Measurements from ENCODE around the gene HES4.
"Not testable (repeated sequence)": the region's sequence is repeated elsewhere in the genome, so short reads cannot be mapped to it uniquely, and the experiment has no call there.

The HES4 gene

DNA sequence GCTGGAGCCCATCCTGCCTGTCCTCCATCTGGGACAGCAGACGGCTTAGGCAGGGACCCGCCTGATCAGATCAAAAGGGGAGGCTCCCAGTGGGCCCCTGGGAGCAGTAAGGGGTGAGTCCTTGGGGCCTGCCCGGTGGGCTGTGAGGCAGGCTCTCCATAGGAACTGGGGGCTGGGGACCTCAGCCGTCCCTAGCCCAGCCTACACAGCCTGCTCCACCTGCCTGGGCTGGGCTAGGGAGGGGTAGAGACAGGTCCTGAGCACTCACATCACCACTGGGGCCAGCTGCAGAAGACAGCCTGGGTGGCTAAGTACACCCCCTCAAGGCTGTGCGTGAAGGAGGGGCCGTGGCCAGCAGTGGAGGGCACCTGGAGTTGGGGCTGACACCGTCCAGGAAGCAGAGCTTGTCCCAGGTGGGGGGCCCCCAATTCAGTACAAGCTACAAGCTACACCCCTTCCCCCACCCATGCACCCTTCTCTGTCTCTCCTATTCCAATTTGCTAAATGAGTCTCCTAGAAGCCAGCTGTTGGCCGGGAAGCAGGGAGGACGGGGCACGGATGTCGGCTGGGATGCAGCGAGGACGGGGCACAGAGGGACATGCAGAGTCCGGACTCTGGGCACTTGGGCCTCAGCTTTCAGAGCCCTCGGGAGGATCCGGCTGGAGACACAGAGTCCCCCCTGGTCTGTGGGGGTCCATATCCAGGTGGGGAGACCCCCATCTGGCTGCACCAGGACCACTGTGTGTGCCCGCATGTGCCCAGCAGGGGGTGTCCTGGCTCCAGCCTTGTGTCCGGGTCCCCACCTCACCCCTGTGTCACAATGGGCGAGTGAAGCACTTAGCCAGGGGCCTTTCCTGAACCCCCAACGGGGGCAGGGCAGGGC lies 15.1 kb upstream of the HES4 start:
- DNase-seq = no peak

DNA sequence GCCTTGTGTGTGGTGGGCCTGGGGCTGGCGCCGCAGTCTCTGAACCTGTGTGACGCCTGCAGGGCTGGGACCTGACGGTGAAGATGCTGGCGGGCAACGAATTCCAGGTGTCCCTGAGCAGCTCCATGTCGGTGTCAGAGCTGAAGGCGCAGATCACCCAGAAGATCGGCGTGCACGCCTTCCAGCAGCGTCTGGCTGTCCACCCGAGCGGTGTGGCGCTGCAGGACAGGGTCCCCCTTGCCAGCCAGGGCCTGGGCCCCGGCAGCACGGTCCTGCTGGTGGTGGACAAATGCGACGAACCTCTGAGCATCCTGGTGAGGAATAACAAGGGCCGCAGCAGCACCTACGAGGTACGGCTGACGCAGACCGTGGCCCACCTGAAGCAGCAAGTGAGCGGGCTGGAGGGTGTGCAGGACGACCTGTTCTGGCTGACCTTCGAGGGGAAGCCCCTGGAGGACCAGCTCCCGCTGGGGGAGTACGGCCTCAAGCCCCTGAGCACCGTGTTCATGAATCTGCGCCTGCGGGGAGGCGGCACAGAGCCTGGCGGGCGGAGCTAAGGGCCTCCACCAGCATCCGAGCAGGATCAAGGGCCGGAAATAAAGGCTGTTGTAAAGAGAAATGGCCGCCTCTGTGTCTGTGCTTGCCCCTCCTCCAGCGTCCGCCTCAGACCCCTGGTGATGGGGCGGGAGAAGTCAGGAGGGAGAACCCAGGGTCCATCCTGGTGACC lies 14.2 kb upstream of the HES4 start:
- no peak for DNase-seq

DNA sequence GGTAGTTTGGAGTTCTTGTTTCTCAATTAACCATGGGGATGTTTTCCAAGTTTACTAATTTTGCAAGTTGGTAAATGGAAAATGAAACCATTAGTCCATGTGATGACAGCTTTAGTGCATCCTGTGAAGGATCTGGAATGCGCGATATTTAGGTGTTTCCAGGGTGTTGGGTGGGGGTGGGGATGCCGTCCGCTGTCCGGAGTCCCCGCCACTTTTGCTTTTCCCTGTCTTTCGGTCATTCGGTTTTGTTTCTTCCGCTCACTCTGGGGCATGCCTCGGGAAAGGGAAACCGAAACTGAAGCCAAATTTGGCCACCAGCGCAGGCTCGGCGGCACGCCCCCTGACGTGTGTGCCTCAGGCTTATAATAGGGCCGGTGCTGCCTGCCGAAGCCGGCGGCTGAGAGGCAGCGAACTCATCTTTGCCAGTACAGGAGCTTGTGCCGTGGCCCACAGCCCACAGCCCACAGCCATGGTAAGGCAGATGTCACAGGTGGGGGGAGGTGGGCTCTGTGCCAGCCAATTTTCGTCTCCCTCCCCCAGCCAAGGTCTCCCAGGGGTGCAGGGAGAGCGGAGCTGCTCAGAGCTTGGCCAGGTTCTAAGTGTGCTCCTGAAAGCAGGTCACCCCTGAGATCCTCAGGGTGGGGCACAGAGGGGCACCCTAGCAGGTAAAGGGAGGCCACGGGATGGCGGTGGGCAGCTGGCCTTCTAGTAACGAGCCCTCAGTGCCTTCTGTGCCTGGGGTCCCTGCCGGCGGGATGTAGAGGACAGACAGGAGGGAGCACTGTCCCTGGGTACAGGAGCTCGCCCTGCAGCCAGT lies 13.4 kb upstream of the HES4 start, which contains the start of gene ISG15:
Gene ISG15, plus strand, starts transcription at position 393 of the 817 bp plus-strand sequence. Its CDS starts 77 bp downstream, at position 470.
- no peak for DNase-seq

DNA sequence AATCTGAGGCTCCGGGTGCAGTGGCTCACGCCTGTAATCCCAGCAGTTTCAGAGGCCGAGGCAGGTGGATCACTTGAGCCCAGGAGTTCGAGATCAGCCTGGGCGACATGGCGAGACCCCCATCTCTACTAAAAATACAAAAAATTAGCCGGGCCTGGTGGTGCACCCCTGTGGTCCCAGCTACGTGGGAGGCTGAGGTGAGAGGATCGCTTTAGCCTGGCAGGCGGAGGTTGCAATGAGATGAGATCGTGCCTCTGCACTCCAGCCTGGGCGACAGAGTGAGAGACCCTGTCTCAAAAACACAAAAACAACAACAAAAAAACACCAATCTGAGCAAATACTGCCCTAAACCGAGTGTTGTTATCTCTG lies 12.8 kb upstream of the HES4 start:
- DNase-seq = not testable (repeated sequence)

DNA sequence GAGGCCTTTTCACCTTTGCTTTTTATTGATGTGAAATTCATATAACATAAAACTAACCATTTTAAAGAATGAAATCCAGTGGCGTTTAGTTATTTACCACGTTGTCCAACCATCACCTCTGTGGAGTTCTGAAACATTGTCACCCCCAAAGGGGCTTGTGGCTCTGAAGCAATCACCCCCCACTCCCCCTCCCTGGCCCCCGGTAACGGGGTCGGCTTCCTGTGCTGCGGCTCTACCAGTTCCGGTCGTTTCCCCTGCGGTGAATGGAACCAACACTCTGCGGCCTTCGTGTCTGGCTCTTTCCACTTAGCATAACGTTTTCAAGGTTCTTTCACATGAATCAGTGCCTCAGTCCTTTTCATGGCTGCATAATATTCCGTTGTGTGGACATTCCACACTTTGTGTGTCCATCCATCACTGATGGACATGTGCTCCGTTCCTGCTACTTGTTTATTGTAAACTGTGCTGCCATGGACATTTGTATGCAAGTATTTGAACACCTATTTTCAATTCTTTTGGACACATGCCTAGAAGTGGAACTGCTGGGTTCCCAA lies 11.6 kb upstream of the HES4 start:
- no peak for DNase-seq

DNA sequence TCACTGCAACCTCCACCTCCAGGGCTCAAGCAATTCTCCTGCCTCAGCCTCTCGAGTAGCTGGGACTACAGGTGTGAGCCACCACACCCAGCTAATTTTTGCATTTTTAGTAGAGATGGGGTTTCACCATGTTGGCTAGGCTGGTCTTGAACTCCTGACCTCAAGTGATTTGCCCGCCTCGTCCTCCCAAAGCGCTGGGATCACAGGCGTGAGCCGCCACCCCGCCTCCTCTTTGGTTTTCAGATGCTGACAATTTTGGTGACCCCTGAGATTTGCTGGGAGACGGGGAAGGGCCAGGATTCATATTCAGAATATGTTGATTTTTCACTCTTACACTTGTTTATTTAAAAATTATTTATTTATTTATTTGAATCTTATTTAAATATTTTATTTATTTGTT lies 10.2 kb upstream of the HES4 start:
- DNase-seq = not testable (repeated sequence)

DNA sequence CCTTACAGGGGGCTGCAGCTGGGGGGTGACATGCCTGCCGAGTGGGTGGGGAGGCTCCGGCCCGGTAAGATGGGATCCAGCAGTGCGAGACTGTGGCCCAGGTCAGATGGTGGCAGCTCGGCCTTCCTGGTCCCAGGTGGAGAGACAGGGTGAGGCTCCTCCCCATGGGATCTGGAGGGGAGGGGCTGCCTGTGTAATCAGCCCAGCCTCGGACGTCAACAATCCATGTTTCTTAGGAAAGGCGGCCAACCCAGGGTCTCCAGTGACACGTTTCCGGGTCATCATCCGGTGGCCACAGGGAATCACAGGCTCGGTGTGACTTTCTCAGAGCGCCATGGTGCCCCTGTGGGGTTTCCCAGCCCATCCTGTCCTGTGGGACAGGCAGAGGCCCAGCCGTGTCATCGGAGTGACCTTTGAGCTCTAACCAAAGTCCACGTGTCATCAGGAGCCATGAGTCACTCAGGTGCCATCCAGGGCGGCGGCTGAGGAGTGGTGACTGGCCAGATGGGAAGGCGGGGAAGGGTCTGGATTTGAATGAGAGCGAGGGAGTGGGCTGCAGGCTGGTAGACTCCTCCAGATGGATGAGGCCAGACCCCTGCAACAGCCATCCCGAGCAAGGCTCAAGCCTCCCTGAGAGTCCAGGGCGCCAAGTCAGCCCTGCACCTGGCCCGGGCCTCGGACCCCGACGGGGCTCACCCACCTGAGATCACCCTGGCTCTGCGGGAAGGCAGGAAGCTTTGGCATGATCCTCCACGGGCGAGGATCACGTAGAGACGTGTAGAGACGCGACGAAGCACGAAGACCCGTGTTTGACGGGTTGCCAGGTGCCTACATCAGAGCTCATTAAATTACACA lies 6.6 kb upstream of the HES4 start:
- DNase-seq = no peak

DNA sequence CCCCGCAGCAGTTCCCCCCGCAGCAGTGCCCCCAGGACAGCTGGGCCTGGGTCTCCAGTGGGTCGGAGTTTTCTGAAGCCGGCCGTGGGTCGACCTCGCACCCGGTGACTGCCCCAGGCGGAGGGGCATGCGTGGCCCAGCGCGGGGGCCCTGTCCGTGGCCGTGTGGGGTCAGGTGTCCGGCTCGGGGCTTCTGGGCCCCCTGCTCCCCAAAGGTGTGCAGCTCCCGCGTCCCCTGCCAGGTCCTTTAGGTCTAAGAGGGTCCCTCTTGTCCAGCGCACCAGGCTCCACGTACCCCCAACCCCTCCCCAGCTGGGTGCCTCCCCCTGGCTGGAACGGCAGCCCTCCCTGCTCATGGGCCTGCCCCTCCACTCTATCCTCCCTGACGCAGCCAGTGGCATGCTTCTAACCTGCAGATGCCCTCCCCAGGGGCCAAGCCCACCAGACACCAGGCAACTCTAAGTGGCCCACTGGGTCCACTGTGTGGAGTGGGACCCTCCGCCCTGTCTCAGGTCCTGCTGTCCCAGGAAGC lies 5.9 kb upstream of the HES4 start:
- no peak for DNase-seq

DNA sequence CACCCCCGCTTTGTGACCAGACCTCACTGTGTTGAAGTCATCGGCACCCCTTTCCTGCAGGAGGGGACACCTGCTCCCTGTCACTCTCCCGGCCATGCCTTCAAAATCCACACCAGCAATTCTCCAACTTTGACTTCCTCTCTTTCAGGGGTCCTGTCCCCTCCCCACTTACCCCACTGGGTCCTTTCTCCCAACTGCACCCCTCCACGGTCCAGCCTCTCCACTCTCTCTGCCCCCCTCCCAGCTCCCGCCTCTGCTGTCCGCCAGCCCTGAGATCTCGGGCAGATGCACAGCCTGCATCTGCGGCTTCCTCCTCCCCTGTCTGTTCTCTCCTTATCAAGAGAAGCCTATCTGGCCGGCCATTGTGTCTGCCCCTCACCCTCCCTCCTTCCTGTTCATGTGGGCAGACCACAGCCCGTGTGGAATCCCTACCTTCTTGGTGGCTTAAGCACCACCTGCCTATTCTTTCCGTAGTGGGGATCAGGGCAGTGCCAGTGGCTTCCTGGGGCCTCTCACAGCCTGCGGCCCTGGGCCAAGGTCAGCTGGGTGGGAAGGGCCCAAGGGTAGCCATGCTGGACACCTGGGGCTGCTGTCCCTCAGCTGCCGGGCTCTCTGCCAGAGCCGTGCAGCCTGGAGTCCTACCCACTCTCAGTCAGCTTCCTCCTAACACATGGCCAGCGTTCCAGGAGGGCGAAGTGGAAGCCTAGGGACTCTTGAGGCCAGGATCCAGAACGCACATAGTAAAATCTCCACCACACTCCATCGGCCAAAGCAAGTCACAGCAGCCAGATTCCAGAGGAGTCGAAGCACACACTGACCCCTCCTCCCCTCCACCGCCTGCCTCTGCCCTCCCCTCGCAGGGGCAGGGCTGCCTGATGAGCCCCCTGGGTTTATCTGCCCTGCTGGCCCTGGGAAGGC lies 5.1 kb upstream of the HES4 start:
- no peak for DNase-seq

DNA sequence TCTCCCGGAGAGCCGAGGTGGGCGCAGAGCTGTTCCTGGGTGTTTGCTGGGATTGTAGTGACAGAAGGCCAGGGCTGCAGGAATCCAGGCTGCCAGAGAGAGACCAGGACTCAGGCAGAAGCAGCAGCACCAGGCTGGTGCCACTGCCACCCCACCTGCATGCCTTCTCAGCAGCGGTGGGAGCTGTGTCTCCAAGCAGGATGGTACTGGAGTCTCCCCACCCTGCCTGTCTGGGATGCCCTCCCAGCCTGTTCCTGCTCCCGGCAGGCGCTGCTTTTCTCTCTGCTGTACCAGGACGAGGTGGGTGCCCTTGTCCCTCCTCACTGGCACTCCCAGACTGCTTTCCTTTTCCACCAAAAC lies 4.5 kb upstream of the HES4 start:
- DNase-seq = no peak

DNA sequence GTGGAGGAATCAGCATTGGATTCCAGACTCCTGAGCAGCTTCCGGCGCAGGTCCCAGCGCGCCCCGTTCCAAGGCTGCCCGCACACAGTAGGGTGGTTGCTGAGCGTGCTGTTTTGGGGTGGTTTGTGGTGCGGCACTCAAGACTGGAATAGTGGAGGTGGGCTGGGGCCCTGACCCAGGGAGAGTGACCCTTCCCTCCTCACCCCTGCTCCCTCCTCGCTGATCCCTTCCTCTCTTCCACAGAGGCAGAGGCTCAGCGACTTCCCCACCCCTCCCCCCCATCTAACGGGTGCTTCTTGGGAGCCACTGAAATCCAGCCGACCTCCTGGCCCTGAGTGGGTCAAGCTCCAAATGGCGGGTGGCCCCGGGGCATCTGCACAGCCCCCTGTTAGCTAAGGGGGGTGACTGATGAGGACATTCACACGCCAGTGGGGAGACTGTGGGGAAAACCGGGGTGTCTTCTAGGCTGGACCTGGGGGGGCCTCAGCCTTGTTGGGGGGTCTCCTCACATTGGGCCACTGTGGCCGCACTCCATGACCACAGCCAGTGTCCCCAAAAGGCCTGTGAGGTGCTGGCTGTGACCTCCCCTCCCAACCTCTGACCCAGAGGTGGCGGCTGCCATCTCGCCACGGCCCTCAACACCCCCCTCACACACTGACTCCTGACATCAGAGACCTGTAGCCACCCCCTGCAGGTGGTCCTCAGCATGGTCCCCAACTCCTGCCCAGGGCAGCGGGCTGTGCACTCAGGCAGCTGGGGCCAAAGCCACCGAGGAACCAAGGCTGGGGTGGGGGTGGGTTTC lies 3.9 kb upstream of the HES4 start:
- DNase-seq = no peak

DNA sequence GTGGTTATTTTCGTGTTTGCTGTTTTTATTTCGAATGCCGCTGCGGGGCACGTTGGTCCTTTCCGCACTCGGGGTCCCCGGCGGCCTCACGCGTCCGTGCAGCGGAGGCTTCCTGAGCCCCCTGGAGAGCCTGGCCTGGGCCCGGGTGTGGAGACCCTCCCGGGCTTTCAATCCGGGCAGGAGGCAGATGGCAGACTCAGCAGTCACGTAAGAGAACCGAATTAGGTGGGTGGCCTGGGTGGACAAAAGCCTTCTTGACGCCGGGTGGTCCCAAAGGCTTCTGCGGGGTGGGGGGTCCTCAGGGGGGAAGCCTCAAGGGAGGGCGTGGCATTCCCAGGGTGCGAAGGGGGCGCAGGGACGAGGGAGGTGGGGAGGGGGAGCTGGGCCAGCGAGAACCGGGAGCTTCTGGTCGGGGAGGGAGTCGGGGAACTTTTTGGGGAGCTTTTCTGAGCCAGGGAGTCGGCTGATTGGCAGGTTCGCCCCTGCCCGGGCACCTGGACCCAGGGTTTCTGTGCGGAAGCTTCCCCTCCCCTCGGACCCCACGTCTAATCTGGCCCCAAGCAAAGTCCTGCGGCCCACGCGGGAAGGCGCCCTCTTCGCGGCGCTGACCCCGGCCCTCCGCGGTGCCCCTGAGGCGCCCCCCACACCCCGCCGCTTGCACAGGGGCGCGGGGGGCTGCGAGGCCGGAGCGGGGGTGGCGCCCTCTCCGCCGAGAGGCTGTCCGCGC lies 1.3 kb upstream of the HES4 start:
- DNase-seq = no peak

DNA sequence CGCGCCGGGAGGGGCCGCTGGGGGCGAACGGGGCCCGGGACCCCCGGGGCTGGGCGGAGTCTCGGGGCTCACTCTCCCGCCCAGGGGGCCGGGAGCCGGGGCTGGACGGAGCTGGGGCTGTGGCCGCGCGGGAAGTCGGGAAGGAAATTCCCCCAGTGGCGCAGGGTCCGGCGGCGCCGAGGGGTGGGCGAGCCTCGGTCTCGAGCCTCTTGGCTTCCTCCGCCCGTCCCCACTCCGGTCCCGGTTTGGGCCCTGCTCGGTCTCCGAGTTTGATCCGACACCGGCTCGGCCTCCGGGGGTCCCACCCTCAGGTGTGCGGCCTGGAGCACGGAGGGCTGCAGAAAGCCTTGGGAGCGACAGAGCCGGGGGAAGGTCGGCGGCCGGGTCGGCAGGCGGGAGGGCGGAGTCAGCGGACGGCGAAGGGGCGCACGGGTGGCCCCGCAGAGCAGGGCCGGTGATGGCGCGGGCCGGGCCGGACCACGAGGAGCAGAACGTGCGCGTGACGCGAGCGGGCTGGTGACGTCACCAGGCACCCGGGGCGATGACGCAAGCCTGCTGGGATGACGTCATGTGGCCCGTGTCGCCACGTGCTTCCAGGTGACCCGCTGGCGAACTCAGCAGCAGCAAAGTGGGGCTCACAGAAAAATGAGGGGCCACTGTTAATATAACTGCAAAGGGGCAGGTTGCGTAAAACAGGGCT lies 610 bp upstream of the HES4 start:
- DNase-seq = no peak

DNA sequence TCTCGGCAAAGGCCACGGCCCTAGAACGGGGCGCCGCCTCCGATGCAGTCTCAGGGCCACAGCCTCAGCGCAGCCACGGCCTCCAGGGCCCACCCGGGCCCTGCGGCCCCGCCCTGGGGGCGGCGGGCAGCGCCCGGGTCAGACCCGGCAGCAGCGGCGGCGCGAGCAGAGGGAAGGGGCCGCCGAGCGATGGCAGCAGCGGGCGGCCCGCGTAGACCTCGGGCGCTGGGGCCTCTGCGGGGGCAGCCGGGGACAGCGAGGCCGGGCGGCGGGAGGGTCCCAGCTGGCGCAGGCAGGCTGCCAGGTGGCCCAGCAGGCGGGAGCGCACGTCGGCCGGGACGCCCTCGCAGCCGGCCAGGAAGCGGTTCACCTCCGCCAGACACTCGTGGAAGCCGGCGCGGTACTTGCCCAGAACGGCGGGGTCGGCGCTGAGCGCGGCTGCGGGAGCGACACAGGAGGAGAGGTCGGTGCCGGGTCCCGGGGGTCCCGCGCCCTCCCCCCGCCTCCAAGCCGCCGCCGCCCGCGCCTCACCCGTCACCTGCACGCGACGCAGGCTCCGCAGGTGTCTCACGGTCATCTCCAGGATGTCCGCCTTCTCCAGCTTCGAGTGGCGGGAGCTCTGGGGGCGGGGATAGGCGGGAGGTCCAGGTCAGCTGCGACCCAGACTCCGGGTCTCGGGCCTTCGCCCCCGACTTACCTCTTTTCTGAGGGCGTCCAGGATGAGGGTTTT lies 737 bp downstream of the HES4 start:
- no peak for DNase-seq

DNA sequence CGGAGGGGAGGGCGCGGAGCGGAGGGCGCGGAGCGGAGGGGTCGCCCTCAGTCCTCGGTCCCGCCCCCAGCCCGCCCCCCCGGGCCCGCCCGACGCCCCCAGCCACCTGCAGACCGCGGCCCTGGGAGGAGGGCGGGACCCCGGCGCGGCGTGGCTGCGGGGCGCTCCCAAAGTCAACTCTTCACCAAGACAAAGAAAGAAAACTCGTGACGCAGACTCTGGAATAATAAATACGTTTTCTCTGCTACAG lies 1.2 kb downstream of the HES4 start:
- no peak for DNase-seq

DNA sequence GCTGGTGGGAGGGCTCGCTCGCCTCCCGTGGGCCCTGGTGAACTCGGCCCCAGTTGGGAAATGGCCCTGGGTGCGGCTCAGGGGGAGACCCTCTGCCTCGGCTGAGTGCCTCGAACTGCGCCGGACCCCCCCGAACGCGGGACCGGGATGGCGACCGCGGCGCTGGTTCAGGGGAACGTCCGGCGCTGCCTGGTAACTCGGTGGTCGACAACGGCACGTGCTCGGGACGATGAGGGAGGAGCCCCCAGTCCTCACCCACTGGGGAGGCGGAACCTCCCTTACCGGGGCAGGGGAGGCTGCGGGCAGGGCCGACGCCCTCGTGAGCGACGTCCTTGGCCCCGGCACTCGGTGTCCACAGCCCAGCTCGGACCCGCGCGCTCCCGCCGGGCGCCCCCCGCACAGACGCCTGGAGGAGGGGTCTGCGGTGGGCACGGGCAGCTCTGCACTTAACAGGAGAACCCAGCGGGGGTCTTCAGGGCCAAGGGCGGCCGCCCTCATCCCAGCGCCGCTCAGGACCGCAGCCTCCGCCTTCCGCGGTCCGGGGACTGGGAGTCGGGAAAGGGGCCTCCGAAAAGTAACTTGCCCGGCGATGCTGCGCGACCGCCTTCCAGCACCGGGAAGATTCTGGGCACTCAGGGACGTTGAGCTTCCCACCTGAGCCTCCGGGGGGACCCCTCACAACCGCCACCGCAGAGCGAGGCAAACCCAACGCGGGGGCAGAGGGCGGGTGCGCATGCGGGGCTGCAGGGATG lies 1.7 kb downstream of the HES4 start:
- DNase-seq = no peak

DNA sequence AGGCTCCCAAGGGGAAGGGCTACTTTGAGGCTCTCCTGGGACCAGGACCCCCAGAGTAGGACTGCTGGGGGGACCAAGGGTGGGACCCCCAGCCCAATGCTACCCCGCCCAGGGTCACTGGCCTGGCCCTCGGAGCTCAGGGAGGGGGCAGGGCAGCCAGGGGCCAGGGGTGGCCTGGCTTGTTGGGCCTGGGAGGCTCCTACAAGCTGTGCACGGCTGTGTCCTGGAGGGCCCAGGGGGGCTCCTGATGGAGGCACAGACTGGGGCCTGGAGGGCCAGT lies 2.2 kb downstream of the HES4 start:
- no peak for DNase-seq
